Measurements from ENCODE around the gene SCLY. TPM values are rescaled to one million over a fixed set of nuclear protein-coding genes. Genes with fewer than 3 reads are reported as not detected.
A peak's percentile ranks its signal among the peaks of the same experiment; 100 is the strongest.

Gene SCLY
- total RNA-seq, 6 experiments from 2014 or later: 24.4 to 54.2 (median 35.9) TPM

GRCh38 chr2:238130111-238130695, 69.4 kb downstream of the SCLY start:
- Histone ChIP-seq H3K27ac (no peak overlapping the region), H3K4me3 (no peak overlapping the region), H3K4me1 (no peaks in the 10 kb centered on the region), H3K27me3 (no peaks in the 10 kb centered on the region), H3K9me3 (no peaks in the 10 kb centered on the region), H3K36me3 (no peaks in the 10 kb centered on the region)
- TF ChIP-seq POLR2A (IDR thresholded peaks at IDR 0.05) (no peak), CTCF (IDR thresholded peaks at IDR 0.05) (no peak)
- no peak for ATAC-seq
- intact Hi-C loops (cut with DNase I): no loop called here
- 100% methylated on average over 2 of the region's 28 CpGs for WGBS (ENCODE audit: insufficient coverage, low coverage, low lambda C conversion rate, missing lambda C conversion rate)
- DNase-seq: peak in 2 of 3 donors; percentile 17 to 49

GRCh38 chr2:238130696-238131628, 70.2 kb downstream of the SCLY start:
- WGBS (ENCODE audit: insufficient coverage, low coverage, low lambda C conversion rate, missing lambda C conversion rate): 100% methylated on average over 6 of the region's 68 CpGs
- no peak for TF ChIP-seq CTCF (IDR thresholded peaks at IDR 0.05)
- no peak for TF ChIP-seq POLR2A (IDR thresholded peaks at IDR 0.05)
- no peaks in the 10 kb centered on the region for H3K4me1 ChIP-seq
- H3K27me3 ChIP-seq: no peaks in the 10 kb centered on the region
- H3K4me3 ChIP-seq: no peak overlapping the region
- no peak overlapping the region for H3K27ac ChIP-seq
- DNase-seq (peak in 2 of 3 donors; percentile 13 to 46), ATAC-seq (no peak)
- no peaks in the 10 kb centered on the region for H3K9me3 ChIP-seq
- H3K36me3 ChIP-seq: no peaks in the 10 kb centered on the region
- intact Hi-C loops (cut with DNase I): no loop called here

- ATAC-seq (no peak), DNase-seq (peak in 2 of 3 donors; percentile 11 to 44)
- TF ChIP-seq POLR2A (IDR thresholded peaks at IDR 0.05): no peak
- no peak for TF ChIP-seq CTCF (IDR thresholded peaks at IDR 0.05)
- intact Hi-C loops (cut with DNase I): no loop called here
- Histone ChIP-seq H3K4me1 (peaks cover 0 to 3% (median 0%) of the 10 kb centered on the region in 4 donors), H3K4me3 (no peak overlapping the region), H3K36me3 (no peaks in the 10 kb centered on the region), H3K27me3 (no peaks in the 10 kb centered on the region), H3K9me3 (no peaks in the 10 kb centered on the region), H3K27ac (no peak overlapping the region)
- WGBS (ENCODE audit: insufficient coverage, low coverage, low lambda C conversion rate, missing lambda C conversion rate): 80% methylated on average over 1 of the region's 14 CpGs
Measured at GRCh38 chr2:238131761-238132462, 71.1 kb downstream of the SCLY start.

GRCh38 chr2:238132463-238133450, 72.0 kb downstream of the SCLY start:
- no peak for ATAC-seq
- WGBS (ENCODE audit: insufficient coverage, low coverage, low lambda C conversion rate, missing lambda C conversion rate): 79% methylated on average over 11 of the region's 23 CpGs

More at GRCh38 chr2:238132463-238133450, 72.0 kb downstream of the SCLY start:
- peaks cover 0 to 6% (median 0%) of the 10 kb centered on the region in 4 donors for H3K4me1 ChIP-seq
- no peaks in the 10 kb centered on the region for H3K36me3 ChIP-seq
- TF ChIP-seq POLR2A (IDR thresholded peaks at IDR 0.05) (no peak), CTCF (IDR thresholded peaks at IDR 0.05) (no peak)
- no peaks in the 10 kb centered on the region for H3K27me3 ChIP-seq
- H3K4me3 ChIP-seq: no peak overlapping the region
- peak in 2 of 3 donors; percentile 12 to 42 for DNase-seq
- intact Hi-C loops (cut with DNase I): no loop called here
- no peaks in the 10 kb centered on the region for H3K9me3 ChIP-seq
- H3K27ac ChIP-seq: no peak overlapping the region
